Measurements from ENCODE around the gene BBS12.

DNA sequence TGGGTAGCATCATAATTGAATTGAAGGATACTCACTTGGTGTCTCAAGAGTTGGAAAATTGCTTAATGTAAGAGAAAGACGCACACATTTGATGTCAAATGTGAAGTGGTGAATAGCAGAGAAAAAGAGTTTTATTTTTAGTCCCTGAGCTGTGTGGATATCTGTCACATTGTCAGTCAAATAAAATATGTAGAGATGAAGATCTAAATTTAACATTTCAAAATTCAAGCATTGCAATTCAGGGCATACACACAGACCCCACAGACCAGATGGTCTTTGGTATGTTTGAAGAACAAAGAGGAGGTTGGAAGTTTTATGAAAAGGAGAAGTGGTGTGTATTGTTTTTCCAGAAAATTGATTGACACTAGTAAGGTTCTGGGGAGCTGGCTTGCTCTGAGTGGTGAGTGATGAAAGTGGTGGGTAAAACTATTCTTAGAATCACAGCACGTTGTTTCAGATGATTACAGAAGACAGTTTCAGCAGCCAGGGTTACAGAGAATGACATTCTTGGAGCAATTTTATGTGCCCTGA is 44.9 kb upstream of the BBS12 start:
- TF ChIP-seq CREB1 (IDR thresholded peaks at IDR 0.05; ENCODE audit: low read depth): no peak
- no peak for TF ChIP-seq NFIC (IDR thresholded peaks at IDR 0.05)

Measured in Ishikawa (cell line).